Endometrium (tissue), 2 donors: ENCODE data around the gene HOXA6.

Experiments used
- FAIRE-seq: peaks from 2 replicates; lab custom pipeline; 2012; peaks lifted over from hg19 to GRCh38; lab: Jason Lieb, UNC
- donor health status: control.
- donor health status: control.

Gene HOXA6

DNA sequence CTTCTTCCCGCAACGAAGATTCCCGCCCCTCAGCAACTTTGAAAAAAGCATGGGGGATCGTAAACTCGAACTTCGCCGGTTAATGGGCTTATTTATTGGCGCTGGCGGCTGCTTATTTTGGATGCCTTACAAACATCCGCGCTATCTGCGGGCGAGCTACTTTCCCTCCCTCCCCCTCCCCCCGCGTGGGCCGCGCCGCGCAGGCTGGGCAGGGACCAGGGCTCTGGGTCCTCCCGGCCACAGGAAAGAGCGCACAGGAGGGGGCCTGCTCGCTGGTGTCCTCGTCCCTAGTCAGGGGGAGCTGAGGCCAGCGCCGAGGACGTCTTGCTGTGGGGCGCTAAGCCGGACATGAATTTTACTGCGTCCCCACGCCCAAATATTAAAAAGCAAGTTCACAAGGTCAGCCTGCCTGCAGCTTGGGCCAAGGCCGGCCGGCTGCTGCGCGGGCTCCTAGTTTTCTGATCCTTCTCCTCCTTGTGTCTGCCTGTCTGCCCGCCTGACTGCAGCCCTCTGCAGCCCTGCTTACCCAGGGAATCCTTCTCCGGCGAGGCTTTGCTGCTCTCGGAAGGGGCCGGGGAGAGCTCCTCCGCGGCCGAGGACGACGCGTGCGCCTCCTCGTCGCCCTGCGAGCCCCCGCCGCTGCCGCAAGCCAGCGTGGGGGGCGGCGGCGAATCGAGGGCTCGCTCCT lies 25.4 kb upstream of the HOXA6 start:
- no peak for FAIRE-seq

DNA sequence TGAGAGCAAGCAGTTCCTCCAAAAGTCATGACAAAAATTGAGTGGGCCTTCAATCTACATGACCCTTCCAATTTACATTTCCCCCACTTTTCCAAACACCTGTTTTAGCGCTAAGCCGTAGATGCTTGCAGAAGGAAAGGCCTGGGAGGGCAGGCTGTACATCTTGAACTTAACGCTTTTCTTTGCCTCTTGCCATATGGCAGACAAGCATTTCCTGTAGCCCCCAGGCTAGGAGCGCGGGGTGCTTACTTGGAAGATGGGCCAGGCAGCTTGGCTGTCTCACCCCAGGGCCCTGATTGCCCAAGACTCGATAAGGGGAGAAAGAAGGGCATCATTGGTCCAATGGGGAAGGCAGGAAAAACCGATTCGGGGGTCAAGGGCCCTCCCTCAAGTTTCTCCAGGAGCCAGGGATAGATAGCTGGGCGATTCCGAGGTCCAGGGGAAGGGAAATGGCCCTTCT lies 24.8 kb upstream of the HOXA6 start:
- FAIRE-seq, result no peak

DNA sequence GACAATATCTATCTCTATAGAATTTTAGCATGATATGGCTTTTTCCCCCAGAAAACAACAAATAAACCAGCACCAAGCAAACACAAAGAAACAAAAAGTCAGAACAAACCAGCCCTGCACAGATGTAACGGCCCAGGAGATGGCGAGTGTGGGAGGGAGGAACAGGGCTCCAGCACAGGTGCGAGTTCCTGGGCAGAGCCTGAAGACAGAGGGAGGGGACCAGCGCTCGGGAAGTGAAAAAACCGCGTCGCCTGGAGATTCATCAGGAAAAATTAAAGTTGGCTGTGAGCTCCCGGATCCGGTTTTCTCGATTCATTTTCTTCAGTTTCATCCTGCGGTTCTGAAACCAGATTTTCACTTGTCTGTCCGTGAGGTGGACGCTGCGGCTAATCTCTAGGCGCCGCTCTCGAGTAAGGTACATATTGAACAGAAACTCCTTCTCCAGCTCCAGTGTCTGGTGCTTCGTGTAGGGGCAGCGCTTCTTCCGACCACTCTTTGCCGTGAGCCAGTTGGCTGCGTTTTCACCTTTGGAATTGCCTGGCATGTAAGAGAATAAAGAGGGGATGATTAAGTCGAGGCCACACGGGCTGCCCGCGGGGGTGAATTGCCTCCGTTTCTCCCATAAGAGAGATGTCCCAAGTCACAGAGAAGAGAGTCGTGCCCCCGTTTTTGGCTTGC lies 24.2 kb upstream of the HOXA6 start:
- no peak for FAIRE-seq

DNA sequence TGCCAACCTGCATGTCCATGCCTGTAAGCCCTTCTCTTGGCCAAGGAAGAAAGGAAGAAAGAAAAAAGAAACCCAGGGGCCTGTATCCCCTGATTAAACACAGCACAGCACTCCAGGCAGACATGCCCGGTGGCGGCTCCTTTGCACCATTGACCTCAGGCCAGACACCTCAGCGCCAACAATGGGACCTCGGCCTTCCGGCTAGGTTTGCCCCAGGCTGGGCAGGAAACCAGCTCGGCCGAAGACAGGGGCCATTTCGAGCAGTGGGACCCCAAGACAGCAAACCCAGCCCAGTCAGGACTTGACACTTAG lies 23.7 kb upstream of the HOXA6 start:
- FAIRE-seq, result no peak

DNA sequence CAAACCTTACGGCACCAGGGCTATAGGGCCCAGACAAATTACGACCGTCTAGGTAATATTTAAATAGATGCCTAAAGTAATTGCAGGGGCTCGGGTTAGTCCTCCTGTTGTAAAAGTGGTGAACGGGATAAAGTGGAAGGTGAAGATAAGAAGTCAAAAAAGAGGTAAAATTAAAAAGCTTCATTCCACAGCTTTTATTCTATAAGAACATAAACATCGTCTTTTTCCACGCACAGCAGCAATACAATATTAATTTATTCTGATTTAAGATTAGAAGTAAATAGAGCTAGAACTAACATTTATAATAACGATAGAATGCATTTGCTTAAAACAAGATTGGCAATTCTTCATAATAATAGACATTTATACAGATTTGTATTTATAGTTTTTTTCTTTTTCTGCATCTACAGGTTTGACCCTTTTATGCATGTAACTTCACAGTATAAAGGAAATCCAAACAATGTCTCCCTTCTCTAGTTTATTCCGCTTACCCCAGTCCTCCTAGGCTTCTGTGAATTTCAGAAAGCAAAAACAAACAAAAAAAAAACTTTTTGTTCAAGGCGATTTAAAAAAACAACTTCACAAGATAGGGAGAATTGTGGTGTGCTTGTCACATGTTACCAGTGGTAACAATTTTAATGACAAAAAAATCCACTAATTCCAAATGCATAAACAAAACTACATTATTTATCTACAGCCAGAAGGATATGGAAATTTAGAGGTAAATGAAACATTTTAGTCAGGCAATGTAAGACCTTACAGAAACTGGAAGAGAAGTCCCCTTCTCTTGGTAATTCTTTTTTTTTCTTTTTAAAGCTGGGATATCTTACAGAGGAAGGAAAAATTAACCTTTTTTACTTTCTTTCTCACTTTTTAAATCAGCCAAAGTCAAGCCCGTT lies 23.1 kb upstream of the HOXA6 start:
- no peak for FAIRE-seq

DNA sequence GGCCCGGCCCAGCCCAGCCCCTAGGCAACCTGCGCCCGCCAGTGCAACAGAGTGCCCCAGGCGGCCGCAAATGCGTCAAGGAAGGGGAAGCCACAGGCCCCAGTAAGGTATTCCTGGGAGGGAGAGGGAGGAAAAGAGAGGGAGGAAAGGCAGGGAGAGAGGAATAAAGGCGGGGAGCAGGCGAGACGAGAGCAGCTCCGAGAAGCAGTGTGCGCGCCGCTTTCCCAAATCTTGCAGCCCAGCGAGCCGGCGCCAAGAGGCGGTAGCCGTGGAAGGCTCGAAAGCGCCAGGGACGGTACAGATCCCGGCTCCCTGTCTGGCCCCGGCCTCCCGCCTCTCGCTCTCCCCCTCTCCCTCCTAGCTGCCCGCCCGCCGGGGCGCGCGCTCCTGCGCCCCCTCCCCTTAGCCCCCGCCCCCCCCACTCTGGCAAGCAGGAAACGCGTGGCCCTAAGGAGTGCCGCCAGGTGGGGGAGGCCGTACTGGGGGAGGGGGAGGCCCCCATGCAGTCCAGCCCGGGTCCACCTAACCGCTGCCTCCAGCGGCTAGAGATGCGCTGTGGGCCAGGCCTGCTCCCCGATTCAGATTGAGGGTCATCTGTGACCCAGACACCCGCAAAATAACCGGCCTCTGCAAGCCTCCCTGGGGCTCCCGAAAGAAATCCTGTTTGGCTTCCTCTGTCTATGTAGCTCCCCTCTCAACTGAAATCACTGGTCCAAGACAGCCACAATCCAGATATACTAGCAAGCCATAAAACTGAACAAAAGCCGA lies 22.3 kb upstream of the HOXA6 start:
- no peak for FAIRE-seq

DNA sequence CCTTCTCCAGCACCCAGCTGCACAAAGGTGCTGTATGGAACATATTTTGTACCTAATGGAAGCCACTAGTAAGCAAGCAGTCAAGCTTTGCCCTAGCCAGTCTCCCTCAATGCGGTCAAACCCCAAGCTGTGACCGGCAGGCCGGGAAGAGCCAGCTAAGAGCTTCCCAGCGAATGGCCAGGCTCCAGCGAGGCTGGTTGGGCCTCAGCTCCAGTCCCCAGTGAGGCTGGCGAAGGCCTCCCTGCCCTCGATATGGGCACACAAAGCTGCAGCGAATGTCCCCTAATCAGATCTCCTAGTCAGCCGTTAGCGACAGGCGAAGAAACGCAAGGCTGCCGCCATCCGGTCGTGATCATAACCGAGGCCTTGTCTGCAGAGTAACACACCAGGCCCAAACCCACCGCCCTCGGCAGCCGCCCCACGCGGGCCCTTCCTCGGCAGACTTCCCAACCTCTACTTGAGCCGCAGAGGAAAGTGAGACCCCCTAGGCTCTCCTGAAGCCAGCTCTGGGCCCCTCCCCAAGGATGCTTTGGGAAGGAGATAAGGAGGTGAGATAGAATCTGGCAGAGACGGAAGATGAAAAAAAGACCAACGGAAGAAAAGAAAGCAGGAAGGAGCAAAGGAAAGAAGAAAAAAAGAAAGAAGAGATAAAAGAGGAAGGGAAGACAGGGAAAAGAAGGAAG lies 20.8 kb upstream of the HOXA6 start:
- no peak for FAIRE-seq

DNA sequence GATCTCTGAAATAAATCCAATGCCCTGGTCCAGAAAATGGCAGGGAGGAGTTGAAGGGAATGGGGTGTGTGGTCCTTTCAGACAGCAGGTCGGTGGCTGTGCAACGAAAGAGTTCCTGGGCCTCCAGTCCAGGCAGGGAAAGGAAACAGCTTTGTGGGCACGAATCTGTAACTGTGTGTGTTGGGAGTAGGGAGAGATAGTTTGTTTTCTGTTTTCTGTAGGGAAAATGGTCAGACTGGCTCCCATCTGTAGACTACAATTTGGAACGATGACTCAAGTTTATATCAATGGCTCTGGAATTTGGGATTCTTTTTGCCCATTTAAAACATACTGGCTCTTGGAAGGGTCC lies 20.3 kb upstream of the HOXA6 start:
- no peak for FAIRE-seq

DNA sequence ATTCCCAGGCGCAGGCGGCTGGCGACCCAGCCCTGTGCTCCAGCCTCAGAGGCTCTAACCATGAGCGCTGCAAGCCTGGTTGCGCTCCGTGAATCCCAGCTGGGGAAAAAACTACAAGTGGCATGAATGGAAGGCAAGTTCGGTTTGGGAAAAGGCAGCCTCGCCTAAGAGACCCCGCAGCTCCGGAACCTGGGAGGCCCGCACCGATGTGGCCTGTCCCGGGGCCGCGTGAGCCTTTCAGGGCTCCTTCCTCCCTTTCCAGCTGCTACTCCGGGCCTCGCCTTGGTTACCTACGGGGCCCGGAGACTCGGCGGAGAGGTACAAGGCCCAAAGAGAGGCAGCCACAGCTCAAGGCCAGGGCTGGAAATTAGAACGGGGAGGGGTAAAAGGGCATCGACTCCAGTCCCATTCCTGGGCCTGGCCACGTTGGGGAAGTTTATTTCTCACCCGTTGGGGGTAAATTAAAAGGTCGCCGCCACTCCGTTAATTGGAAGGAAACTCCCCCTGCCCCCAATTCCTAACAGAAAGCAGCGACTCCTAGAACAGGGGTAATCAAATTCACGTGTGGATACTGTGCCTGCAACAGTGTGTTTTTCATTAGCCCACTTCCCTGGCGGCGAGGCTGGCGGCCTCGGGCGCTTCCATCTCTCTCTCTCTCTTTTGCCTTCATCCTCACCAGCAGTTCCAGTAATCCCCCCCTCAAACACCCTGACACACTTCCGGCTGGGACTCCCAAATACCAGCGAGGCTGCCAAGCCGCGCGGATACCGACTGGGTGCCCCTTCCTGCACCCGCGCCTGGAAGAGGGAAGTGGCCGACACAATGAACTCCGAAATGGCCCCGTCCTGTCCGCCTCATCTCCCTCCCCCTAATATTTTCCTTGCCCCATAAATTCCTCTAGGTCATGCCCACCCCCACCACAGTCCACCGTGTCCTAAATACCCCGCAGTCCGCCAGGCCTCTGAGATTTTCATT lies 19.2 kb upstream of the HOXA6 start:
- no peak for FAIRE-seq

DNA sequence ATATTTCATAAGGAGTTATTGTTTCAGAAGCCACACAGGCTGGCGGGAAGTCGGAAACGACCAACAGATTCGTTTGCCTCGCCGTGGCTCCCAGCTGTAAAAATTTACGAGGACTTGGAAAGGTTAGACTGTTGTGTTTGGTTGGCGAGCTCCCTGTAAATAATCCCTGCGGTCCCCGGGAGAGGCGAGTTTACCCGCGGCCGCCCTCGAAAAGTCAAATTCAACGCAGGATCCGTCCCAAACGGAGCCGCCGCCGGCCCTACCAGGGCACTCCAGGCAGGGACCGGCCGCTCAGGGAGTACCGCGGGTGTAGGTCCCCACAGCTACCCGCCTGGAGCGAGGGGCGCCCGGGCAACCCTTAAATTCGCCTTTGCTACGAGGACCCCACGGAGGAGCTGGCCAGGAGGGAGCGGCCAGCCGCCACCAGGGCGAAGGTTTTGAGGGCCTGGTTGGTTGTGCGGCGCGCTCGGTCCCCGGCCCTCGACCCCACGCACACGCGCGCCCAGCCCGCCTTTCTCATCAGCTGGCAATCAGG lies 18.5 kb upstream of the HOXA6 start:
- FAIRE-seq, result no peak

DNA sequence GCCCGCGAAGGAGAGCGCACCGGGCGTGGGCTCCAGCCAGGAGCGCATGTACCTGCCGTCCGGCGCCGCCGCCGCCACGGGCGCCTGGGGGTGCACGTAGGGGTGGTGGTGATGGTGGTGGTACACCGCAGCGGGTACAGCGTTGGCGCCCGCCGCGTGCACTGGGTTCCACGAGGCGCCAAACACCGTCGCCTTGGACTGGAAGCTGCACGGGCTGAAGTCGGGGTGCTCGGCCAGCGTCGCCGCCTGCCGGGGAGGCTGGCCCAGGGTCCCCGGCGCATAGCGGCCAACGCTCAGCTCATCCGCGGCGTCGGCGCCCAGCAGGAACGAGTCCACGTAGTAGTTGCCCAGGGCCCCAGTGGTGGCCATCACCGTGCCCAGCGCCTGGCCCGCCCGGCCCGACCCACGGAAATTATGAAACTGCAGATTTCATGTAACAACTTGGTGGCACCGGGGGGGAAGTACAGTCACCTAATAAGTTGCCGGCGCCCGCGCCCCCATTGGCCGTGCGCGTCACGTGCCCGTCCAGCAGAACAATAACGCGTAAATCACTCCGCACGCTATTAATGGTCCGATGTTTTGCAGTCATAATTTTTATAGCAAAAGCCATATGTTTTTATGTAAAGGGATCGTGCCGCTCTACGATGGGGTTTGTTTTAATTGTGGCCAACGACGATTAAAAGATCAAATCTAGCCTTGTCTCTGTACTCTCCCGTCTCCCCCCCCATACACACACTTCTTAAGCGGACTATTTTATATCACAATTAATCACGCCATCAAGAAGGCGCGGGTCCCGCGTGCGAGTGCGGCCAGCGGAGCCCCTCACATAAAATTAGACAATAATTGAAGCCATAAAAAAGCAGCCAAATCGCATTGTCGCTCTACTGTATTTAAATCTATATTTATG lies 17.8 kb upstream of the HOXA6 start, which contains the start of gene HOXA9:
Gene HOXA9 (minus strand): TSS at position 449 of the 907 bp plus-strand sequence. CDS start 80 bp downstream, at position 369.
- FAIRE-seq, result peak; percentile 79

DNA sequence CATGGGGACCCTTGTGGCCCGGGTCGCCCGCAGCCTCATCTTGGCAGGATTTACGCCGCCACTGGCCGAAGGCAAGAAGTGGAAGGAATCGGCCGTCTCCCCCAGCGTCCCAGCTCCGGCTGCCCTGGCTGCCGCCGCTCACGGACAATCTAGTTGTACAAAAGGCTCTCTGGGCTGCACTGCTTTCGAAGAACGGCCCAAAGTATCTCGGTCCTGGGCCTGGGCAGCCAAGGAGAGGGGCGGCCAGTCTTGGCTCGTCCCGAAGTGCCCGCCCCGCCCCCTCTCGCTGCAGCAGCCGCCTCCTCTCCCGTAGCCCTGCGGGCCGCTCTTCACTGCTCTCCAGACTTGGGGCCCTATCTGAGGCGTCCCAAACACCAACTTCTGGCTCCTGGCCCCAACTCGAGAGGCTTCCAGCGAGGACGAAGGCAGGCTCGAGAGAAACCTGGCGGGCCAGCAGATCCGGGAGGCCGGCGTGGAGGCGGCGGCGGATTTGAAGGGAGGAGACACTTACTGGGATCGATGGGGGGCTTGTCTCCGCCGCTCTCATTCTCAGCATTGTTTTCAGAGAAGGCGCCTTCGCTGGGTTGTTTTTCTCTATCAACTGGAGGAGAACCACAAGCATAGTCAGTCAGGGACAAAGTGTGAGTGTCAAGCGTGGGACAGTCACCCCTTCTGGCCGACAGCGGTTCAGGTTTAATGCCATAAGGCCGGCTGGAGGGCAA lies 17.0 kb upstream of the HOXA6 start:
- no peak for FAIRE-seq

DNA sequence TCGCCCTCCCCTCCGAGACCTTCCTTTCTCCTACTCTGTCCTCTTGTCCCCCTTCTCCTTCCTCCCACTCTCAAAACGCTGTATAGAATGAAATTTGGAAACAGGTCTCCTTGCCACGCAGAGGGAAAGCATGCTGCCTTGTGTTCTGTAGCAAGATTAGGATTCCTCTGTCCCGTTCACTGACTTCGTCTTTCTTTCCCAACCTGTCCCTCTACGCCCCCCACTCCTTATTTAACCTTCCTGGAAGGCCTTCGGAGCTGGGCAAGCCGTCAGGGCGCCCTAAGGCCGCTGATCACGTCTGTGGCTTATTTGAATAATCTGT lies 16.4 kb upstream of the HOXA6 start:
- no peak for FAIRE-seq

DNA sequence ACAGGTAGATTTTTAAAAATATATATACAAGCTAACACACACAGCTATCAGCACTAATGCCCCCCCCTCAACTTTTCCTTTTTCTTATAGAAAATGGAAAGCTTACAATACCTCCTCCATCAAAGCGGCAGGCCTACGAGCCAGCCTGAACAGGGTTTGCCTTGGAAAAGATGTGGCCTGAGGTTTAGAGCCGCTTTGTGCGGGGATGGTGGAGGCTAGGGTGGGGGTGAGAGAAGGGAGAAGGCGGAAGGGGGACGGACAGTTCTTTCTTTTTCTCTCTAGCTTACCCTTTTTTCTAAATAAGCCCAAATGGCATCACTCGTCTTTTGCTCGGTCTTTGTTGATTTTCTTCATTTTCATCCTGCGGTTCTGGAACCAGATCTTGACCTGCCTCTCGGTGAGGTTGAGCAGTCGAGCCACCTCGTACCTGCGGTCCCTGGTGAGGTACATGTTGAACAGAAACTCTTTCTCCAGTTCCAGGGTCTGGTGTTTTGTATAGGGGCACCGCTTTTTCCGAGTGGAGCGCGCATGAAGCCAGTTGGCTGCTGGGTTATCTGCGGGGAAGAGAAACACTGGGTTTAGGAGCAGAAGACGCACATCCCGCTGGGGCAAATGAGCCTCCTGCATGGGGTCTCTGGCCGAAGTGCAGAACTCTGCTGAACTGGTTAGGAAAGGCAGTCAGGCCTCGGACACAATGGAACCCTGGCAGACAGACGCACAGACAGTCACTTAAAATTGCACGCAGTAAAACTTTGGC lies 15.9 kb upstream of the HOXA6 start:
- no peak for FAIRE-seq

DNA sequence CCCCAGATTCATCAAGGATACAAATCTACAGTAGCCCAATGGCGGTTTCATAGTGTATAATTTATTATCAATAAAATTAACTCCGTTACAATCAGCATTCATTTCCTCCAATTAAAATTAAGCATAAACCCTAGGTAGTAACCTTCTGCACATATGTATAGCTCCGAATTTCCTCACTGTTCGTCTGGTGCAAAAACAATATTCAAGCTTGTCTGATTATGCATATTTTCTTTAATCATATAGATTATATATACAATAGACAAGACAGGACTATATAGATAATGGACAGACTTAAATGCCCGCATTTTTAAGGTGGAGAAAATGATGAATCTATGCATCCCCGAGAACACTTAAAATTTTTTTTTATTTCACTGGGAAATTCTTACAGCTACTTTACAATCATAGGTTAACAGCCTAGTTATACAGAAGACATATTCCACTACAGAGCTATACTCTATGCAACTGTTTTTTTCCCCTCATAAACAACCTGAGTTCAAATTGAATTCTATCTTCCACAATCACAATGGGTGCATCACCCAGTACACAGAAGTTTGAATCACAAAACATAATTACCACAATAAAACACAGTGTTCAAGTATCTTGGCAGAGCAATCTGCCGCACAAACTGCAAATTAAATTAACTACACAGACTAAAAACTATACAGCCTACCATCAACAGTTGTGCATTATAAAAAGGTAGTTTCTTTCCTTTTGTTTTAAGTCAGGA lies 15.2 kb upstream of the HOXA6 start:
- no peak for FAIRE-seq

DNA sequence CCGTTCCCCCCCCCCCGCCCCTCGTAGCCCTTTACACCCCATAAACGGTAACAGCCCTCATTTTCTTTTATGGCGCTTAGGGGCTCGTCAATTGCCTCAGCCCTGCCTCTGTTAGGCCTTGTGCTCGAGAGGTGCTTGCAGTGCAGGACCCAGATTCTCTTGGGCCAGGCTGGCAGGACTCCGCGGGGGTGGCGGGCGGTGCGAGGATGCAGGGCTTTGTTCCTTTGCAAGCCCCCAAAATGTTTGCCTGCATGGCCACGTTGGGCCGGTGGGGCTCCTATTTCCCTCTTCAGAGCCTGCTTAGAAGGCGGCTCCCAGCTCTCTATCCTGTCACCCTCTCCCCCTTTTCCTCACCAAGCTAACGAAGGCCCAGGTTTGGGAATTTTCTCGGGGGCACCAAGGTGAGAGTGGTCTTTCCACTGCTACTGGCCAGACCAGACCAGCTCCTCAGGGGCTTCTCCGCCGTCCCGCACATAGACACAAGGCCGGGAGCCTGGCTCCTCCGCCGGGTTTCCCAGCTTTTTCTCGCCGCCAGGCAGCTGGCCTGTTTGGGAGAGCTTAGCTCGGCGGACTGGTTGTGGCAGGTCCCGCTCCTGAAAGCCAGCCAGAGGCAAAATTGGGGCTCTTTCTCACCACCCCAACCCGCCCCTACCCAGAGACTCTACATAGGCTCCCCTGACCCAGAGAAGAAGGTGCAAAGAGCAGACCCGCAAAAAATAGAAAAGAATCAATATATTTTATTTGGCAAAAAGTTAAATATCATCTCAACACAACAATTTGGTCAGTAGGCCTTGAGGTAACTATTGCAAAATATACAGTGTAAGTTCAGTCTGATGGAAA lies 14.4 kb upstream of the HOXA6 start:
- FAIRE-seq, result no peak
